Colonic mucosa (tissue), 4 donors: ENCODE measurements around the gene THADA. TPM values are rescaled to one million over a fixed set of nuclear protein-coding genes. Genes with fewer than 3 reads are reported as not detected.

Experiments
- DNase-seq: peaks from one replicate; pipeline ENCODE4 v3.0.0-alpha.2; 2020
- H3K27ac ChIP-seq: fragments of 200-600 bp; one replicate; pipeline ENCODE4 v1.8.0; 2021
- H3K27me3 ChIP-seq: fragments of 200-600 bp; one replicate; pipeline ENCODE4 v1.8.0; 2021
- H3K36me3 ChIP-seq: fragments of 200-600 bp; one replicate; pipeline ENCODE4 v1.8.0; 2021
- H3K4me1 ChIP-seq: fragments of 200-600 bp; one replicate; pipeline ENCODE4 v1.8.0; 2021; ENCODE audit warnings: mild to moderate bottlenecking
- H3K4me3 ChIP-seq: fragments of 200-600 bp; one replicate; pipeline ENCODE4 v1.8.0; 2021
- H3K9ac ChIP-seq, 2 donors: one replicate each; pipeline ENCODE4 v1.7.0; 2013; ENCODE audit warnings: control low read depth in 2 of 2, low read depth in 2 of 2, low read length in 2 of 2
- H3K9me3 ChIP-seq: fragments of 200-600 bp; one replicate; pipeline ENCODE4 v1.8.0; 2021
- intact Hi-C: fragments of 100-400 bp; cut with DNase I; formaldehyde crosslinking; loops from one replicate; pipeline ENCODE4 v1.14.1; 2022
- total RNA-seq, 2 donors: library from RNA; stranded (reverse); fragmentation: NEBNext Ultra II Directional in 1 of 2; extraction: Animal tissue kit (Norgen Biotek cat#: 25700) in 1 of 2; gene quantifications; one replicate each; pipeline ENCODE4 v1.2.1, GENCODE V29; 2021
- TF ChIP-seq, protein P1 (sequence below): fragments of 200-600 bp; IDR thresholded peaks from one replicate; pipeline ENCODE4 v1.8.0; 2022; ENCODE audit warnings: antibody characterized with exemption, mild to moderate bottlenecking
- donor health status: healthy.
- donor health status: DM: no; HTN: no; CAD: no.
- donor health status: DM: no; HTN: no; CAD: no.

THADA gene
- total RNA-seq, 2 donors from 2014 or later, result 14.6 to 31.4 TPM

DNA sequence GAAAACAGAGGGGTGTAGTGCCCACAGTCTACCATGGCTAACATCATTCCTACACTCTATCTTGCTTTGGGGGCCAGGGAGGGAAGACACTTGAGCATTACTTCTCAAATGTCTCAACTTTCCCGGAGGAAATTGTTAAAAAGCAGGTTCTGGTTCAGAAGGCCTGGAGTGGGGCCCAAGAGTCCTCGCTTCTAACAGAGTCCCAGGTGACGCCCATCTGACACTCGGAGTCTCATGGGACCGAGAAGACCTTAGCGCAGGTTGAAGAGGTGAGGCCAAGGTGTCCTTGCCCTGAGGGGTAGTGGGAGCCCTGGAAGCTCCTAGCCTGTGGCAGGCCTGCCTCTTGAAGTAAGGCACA is 409.5 kb downstream of the THADA start:
- H3K27me3 ChIP-seq, result no peaks in the 10 kb centered on the region
- peak overlapping the region; percentile 19 to 61 for H3K9ac ChIP-seq
- H3K4me1 ChIP-seq, result peaks cover 12% of the 10 kb centered on the region
- TF ChIP-seq, protein P1, sequence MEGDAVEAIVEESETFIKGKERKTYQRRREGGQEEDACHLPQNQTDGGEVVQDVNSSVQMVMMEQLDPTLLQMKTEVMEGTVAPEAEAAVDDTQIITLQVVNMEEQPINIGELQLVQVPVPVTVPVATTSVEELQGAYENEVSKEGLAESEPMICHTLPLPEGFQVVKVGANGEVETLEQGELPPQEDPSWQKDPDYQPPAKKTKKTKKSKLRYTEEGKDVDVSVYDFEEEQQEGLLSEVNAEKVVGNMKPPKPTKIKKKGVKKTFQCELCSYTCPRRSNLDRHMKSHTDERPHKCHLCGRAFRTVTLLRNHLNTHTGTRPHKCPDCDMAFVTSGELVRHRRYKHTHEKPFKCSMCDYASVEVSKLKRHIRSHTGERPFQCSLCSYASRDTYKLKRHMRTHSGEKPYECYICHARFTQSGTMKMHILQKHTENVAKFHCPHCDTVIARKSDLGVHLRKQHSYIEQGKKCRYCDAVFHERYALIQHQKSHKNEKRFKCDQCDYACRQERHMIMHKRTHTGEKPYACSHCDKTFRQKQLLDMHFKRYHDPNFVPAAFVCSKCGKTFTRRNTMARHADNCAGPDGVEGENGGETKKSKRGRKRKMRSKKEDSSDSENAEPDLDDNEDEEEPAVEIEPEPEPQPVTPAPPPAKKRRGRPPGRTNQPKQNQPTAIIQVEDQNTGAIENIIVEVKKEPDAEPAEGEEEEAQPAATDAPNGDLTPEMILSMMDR, result no peak
- no peaks in the 10 kb centered on the region for H3K36me3 ChIP-seq
- intact Hi-C loops, result no loop called here
- H3K27ac ChIP-seq, result peak overlapping the region; percentile 23
- DNase-seq, result no peak
- no peaks in the 10 kb centered on the region for H3K9me3 ChIP-seq
- H3K4me3 ChIP-seq, result no peak overlapping the region

DNA sequence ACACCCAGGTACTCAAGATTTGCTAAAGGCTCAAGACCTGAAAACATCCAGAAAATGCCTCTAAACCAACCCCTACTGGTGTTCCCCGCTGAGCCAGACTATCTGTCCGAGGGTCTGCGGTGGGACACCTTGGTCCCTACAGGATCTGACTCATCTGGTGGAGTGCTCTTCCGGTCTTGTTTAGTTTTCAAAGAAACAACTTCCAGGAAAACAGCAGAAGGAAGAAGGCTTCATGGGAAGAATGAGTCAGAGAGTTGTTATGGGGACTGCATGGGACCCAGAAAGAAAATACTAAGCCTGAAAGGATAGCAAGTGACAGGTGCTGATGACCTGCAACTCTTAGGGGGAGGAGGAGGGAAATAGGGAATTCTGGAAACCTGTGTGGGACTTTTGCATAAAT is 410.7 kb downstream of the THADA start:
- Histone ChIP-seq H3K27ac (peak overlapping the region; percentile 25), H3K9me3 (no peaks in the 10 kb centered on the region), H3K4me1 (peaks cover 10% of the 10 kb centered on the region), H3K36me3 (no peaks in the 10 kb centered on the region), H3K9ac (peak overlapping the region in 1 of 2 donors; percentile 22), H3K27me3 (no peaks in the 10 kb centered on the region), H3K4me3 (no peak overlapping the region)
- intact Hi-C loops, result no loop called here
- TF ChIP-seq, protein P1, result no peak
- DNase-seq, result no peak

DNA sequence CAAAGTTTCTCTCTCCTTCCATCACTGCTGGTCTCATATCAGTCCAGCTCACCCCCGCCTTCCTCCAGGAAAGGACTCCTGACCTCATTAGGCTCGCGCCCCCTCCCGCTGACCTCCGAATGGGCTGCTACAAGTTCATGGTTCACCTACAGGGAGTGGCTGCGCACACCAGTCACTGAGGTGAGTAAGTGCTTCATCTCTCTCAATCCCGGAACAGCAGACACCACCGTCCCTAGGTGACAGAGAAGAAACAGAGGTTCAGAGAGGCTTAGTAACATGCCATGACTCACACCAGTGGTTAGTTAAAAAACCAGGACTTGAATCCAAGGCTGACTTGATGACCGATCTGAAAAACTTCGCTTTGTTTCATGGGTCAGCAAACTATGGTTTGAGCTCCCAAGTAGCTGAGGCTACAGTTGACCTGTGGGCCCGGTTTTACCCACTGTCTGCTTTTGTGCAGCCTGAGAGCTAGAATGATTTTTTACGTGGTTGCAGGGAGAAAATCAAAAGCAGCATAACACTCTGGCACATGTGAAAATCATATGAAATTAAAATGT is 411.4 kb downstream of the THADA start:
- DNase-seq, result peak; percentile 33
- no peaks in the 10 kb centered on the region for H3K36me3 ChIP-seq
- H3K9me3 ChIP-seq, result no peaks in the 10 kb centered on the region
- peak overlapping the region in 1 of 2 donors; percentile 22 for H3K9ac ChIP-seq
- intact Hi-C loops, result no loop called here
- H3K27ac ChIP-seq, result peak overlapping the region; percentile 25
- H3K4me1 ChIP-seq, result peaks cover 11% of the 10 kb centered on the region
- H3K27me3 ChIP-seq, result no peaks in the 10 kb centered on the region
- no peak overlapping the region for H3K4me3 ChIP-seq
- TF ChIP-seq, protein P1, result no peak

DNA sequence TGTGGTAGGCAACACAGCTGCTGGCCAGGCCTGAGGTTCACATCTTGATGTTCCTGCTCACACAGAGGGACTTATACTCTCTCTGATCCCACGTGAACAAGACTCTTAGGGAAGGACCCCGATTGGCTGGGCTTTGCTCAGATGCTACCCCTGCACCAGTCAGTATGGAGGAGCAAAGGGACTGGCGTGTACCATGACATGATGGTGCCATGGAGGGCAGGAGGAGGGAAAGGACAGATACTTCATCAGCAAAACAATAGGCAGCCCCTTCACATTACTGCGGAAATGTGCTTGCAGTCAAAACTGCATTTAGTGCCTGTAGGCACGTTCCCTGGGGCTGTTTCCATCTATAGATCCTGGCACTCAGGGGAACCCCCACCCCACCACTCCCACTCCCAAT is 412.1 kb downstream of the THADA start:
- no peak overlapping the region for H3K27ac ChIP-seq
- H3K9ac ChIP-seq, result no peak overlapping the region

DNA sequence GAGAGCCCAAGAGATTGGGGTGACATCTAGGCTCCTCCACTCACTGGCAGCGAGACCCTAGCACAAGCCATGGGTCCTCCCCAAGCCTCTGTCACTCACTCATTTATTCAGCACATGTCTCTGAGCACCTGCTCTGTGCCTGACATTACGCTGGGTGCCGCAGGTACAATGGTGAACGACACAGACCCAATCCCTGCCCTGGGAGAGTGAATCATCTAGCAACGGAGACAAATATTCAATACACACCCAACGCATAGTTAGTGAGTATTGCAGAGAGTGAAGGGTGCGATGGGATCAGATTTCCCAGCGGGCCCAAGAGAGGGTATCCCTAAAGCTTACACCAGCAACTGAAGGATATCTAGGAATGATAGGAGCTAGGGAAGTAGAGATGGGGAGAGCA is 414.9 kb downstream of the THADA start:
- Histone ChIP-seq H3K36me3 (no peaks in the 10 kb centered on the region), H3K27me3 (no peaks in the 10 kb centered on the region), H3K9me3 (no peaks in the 10 kb centered on the region), H3K4me3 (no peak overlapping the region), H3K9ac (no peak overlapping the region), H3K4me1 (peaks cover 14% of the 10 kb centered on the region), H3K27ac (no peak overlapping the region)
- no peak for DNase-seq
- intact Hi-C loops, result no loop called here
- TF ChIP-seq, protein P1, result no peak

More for the DNA sequence above, 412.1 kb downstream of the THADA start:
- peaks cover 18% of the 10 kb centered on the region for H3K4me1 ChIP-seq
- no peaks in the 10 kb centered on the region for H3K27me3 ChIP-seq
- TF ChIP-seq, protein P1, result no peak
- DNase-seq, result no peak
- no peak overlapping the region for H3K4me3 ChIP-seq
- no peaks in the 10 kb centered on the region for H3K9me3 ChIP-seq
- no peaks in the 10 kb centered on the region for H3K36me3 ChIP-seq
- intact Hi-C loops, result no loop called here

Other genes starting within 250 kb of the THADA start
- 1 to 10 TPM; 1.6 to 5.5 TPM for gene PLEKHH2, start 41.2 kb upstream of the THADA start, total RNA-seq
- gene C1GALT1C1L, start 80.4 kb upstream of the THADA start, total RNA-seq, result under 1 TPM; 0.22 to 0.27 TPM
- gene DYNC2LI1, start 178.0 kb upstream of the THADA start, total RNA-seq, result 10 to 100 TPM in 1 of 2 donors, 1 to 10 TPM in 1; 8.1 to 17.2 TPM
- gene ABCG5, start 242.8 kb upstream of the THADA start, total RNA-seq, result under 1 TPM in 1 of 2 donors, not detected in 1; 0.29 TPM
- under 1 TPM; 0.12 to 0.48 TPM for gene ABCG8, start 242.9 kb upstream of the THADA start, total RNA-seq